ENCODE measurements around the gene VPS4B.
A peak's percentile ranks its signal among the peaks of the same experiment; 100 is the strongest.
"Not testable (repeated sequence)": the region's sequence is repeated elsewhere in the genome, so short reads cannot be mapped to it uniquely, and the experiment has no call there.

VPS4B gene

DNA sequence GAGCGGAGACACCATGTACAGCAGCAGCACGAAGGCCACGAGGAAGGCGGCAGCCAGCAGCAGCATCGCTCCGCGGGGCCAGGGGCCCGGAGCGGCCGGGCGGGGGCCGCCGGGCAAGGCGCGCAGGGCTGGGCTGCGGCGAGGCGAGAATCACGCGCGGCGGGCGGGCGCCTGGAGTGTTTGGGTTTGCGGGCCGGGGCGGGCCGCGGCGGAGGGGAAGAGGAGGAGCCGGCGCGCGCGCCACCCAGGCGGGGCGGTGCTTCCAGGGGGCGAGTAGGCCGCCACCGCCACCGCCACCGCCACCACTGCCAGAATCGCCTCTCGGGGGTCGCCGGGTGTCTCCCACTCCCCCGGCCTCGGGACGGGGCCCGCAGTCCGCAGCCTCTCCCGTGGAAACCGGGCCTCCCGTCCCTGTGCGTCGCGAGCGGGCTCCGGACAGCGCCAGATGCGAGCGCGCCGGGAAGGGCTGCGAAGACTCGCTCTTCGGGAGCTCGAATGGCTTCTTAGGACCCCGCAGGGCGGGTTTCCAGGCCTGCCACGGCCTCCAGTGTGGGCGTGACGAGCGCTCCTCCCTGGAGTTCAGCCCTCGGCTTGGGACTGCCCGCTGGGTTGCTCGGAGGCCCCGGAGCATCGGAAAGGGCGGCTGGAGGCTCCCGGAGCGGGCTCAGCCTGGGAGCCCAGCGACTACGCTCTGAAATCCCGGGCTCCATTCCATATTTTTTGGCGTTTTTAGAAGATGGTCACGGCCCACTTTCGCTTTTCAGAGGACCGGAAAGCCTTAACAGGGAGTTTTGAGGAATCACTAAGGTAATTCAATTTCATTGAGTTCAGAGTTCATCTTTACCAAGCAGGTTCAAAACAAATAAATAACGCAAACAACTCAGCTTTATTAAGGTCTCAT is 55.0 kb downstream of the VPS4B start, which contains the start of gene KDSR:
TSS of gene KDSR (minus strand) at position 154 of the 901 bp plus-strand sequence. CDS start at position 66, 88 bp downstream.
- DNase-seq: peak; percentile 67

DNA sequence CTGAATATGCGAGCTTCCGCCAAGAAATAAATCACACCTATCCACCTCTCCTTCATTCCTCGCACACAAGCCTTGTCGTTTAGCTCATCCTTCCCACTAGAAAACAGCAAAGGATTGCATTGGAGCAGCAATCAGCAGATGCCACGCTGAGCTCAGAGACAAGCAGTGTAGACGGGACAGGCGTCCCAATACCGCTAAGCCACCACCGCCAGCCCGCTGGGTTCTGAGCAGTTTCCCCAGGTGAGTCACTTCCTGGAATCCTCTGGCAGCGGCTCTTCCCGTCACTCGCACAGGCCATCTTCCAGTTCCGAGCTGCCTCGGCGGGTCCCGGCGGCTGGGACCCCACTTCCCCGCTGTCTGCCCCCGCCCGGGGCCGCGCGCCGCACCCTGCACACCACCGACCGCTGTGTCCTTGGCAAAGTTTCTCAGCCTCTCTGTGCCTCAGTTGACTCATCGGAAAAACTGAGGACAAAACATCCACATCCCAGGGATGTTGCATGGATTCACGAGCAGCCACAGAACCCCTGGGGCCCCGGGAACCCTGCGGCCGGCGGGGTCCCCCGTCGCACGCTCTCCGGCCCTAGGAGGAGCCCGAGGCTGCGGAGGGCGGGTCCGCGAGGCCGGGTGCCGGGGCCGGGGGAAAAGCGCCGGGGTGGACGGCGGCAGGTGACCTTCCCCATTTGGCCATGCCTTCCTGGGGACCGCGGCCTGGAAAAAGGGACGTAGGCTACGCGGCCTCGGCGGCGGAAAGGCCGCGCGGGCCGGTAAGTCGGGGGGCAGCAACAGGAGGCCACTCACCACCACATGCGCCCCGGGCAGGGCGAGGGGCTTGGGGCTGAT is 55.8 kb downstream of the VPS4B start:
- peak; percentile 62 for DNase-seq

DNA sequence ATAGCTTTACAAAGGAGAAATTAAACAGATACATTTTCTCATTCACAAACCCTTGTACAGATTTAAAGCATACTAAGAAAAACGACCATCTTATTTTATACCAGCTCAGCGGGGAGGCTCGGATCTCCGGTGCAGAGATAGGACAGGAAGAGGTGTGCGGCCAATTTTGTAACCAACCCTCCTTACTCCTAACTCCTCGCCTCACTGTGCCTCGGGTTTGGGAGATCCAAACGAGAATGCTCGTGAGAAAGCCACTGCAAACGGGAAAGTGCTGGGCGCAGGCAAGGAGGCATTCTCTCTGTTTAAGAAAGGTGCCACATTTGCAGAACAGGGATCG is 56.4 kb downstream of the VPS4B start:
- no peak for DNase-seq

DNA sequence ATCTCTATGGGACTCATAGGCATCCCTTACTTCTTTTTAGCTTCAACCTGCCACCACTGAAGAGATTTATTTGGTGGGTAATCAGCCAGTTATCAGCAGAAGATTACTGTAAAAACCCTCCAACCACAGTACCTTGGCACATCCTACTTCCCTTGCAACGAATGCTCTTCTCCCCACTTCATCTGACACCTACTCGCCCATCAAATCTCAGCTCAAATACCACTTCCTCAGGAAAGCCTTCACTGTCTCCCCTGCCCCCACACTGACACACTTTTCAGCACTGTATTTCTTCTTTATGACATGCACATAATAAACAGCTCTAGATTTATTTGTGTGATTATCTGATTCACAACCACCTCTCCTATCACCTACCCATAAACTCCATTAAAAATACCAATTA is 58.3 kb downstream of the VPS4B start:
- DNase-seq: peak; percentile 66

DNA sequence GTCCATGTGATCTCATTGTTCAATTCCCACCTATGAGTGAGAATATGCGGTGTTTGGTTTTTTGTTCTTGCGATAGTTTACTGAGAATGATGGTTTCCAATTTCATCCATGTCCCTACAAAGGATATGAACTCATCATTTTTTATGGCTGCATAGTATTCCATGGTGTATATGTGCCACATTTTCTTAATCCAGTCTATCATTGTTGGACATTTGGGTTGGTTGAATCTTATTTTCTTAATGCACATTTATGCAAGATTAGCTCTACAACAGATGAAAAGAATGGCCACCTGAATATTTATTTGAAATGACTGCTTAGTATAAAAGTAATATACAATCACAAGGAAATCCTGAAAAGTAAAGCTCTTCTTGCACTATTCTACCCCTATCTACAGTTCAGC is 58.9 kb downstream of the VPS4B start:
- not testable (repeated sequence) for DNase-seq

DNA sequence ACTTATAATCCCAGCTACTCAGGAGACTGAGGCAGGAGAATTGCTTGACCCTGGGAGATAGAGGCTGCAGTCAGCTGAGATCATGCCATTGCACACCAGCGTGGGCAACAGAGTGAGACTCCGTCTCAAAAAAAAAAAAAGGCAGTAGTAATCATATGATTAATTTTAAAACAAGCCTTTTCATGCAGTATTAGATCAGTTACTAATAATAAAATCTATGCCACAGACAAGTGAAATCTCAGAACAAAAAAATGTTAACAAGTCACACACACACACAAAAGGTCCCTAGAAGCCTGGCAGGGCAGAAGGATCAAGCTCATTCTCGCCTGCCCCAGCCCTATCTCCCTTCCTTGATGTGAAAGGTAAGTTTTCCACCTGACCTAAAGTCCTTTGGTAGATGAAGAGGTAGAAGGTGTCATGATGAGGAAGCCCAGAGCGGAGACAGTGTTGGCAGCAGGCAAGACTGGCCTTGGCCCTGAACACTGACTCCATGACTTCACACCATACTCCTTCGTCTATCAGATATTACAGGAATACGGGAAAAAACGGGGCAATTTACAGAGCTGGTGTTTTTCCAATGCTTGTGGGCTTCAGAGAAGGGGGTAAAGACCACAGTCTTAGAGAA is 65.9 kb downstream of the VPS4B start:
- DNase-seq: no peak

DNA sequence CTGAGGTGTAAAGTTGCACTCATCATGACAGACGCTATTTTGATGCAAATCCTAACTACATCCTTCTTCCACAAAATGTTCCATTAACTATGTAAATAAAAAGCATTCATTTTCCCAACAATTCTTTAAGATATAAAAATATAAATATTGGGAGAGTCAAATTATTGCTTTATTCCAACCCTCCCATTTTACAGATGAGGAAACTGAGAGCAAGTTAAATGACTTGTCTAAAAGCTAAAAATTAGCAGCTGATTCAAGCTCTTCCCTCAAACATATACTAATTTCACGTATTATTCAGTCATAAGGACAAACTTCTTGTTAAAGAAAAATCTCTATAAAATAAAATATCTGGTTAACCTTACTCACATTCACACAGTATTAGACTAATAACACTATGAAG is 72.0 kb downstream of the VPS4B start:
- DNase-seq: no peak

DNA sequence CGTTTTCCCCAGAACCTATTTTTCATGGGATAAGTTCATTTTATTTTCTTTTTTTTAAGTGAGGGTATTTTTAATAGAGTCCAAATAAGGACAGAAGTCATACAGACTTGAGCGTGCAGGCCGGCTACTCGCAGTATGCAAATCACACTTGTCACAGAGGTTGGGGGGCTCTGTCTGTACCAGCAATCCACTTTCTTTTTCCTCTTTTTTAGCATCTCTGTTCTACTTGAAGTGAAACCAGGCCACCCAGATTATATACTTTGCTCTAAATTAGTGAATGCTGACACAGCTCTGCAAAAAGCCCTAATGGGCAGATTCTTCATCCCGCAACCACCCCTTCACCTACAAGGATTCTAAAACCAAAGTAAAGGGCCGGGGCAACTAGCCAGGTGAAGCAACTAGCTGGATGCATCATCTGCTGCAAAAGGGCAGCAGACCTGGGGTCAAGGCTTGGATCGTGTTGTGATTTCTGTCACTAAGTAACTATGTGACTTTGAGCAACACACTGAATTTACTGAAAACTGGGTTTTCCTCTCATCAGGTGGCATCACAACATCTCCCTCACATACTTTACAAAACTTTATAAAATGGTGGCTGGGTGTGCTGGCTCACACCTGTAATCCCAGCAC is 73.7 kb downstream of the VPS4B start:
- no peak for DNase-seq

DNA sequence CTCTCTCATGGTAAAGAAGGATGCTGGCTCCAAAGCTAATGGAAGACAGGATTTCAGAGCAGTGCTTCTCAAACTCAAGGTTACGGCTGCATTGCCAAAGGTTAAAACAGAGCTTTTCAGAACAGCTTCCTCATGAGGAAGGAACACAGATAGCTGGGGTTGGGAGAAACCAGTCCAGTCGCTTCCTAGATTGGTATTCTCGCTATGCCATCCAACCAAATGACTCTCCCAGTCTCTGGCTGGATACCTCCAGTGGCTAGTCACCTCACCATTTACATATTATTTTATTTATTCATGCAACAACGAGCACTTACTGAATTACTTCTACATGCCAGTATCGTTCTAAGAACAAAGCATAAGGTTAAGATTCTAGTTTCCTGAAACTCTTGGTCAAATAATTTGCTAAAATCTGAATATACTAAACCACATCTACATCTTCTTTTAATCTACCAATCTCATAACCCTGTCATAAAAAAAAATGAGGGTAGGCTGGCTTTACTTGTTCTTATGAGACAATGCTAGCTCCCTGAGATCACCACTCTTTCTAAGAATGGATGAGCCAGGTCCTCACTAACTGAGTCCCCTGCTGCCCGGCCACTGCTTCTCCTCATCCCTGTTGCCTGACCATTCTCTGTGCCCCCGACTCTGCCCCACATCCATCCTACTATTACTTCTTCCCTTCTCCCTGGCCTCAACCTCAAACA is 75.6 kb downstream of the VPS4B start:
- no peak for DNase-seq

DNA sequence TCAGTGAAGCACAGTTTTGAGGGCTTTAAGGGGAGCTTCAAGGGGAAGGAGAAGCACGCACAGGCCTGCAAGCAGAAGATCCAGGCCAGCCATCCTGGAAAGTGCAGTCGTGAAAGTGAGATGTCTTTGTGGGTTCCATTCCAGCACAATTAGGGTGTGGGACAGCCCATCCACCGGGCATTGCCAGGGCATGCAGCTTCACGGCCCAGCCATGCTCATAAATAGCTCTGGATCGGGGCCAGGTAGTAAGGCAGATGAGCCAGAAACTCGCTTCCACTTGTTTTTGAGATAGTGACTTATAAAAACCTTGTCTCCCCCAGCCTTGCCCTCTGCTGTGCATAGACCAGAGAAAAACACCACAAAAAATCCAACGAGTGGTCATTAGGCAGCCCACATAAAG is 76.2 kb downstream of the VPS4B start:
- no peak for DNase-seq

DNA sequence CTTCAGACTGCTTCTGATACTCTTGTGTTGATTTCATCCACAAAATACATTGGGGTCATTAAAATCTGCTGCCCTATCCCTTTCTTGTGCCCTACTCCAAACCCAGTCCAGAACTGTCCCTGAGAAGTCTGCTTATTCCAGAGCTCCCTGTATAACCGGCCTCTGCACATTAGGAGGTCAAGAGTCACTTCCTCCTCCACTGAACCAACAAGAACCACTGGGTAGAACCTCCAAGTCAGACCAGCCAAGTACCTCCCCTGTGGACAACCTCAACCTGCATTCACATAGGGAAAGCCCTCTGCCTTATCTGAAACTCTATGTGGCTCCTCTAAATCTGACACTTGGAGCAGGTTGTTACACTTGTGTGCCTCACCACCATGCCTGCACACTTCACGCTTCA is 77.4 kb downstream of the VPS4B start:
- DNase-seq: no peak

DNA sequence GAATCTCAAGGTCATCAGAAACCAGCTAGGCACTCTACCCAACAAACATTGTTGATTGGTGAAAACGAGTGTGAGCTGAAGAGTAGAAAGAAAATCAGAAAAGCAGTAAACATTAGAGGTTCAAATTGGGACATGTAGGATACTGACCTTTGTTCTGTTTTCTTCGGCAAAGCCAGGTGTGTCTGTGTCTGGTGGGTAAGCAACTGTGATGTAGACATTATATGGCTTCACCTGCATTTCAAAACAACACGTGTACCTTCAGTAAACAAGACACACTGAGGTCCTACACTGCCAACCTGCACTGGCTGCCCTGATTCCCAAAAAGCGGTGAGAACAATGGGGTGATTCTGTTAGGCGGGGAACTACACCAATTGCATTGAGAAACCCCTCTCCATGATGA is 78.0 kb downstream of the VPS4B start:
- DNase-seq: no peak

DNA sequence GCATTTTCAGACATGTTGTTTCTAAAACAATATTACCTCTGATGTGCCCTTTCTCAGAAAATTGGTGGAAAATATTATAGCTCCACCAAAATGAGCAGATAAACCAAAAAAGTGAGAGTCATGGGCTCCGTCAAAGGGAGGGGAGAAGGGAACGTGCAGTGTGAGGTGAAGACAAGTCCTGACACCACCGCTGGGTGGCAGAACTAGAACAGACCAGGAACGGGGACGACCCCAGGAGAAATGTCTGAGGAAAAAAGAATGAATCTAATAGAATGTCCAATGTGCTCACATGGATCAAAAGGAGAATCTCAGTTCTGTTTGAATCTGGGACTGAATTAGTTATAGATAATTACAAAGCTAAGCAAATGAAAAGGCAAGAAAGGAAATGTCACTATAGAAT is 80.1 kb downstream of the VPS4B start:
- peak; percentile 15 for DNase-seq

DNA sequence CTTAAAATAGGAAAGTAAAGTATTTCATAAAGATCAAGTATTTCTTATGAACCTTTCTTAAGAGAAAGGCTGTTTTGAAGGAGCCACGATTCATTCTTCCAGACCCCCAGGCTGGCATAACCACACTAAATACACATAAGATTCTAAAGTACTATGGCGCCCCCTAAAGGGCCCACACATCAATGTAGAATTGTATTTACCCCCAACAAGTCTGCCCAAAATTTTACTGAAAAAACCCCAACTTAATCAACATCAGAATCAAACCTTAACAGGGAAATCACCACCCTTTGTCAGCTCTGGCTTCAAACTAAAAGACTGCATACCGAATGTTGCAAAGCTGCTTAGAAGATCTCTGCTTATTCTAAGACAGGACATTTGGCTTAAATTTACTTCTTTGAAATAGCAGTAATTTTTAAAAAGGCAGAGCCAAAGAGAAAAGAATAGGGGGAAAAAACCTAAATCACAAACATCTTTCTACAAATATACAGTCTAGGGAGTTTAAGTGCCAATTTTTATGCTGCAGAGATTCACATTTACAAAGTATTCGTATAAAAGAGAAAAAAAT is 82.3 kb downstream of the VPS4B start:
- peak; percentile 55 for DNase-seq

Data from CD4-positive, alpha-beta T cell treated with Interleukin-4 for 4 hours (primary cell).